Activated CD4-positive, CD25-positive, alpha-beta regulatory T cell (primary cell): ENCODE measurements around the gene CDH8.
"Not testable (repeated sequence)": the region's sequence is repeated elsewhere in the genome, so short reads cannot be mapped to it uniquely, and the experiment has no call there.

ENCODE experiments used
- DNase-seq, 4 experiments: peaks; one replicate each; lab custom pipeline; 2025; lab: John Stamatoyannopoulos, UW

The CDH8 gene

DNA sequence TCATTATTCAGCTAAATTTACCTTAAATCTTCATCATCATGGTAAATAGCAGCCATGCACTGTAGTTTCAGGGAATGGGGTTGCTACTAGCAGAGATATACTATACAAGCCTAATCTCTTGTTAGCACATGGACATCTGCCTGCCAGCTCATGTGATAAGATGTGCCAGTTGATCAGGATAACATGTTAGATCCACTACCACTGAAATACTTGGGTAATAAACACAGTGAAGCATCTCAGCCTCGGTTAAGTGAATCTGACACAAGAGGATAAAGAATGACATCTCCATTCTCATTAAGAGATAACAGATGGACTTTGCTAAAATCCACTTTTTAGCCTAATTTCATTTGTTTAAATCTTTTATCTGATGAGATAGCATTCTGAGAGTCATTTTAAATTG is 256.1 kb downstream of the CDH8 start:
- DNase-seq, result no peak

DNA sequence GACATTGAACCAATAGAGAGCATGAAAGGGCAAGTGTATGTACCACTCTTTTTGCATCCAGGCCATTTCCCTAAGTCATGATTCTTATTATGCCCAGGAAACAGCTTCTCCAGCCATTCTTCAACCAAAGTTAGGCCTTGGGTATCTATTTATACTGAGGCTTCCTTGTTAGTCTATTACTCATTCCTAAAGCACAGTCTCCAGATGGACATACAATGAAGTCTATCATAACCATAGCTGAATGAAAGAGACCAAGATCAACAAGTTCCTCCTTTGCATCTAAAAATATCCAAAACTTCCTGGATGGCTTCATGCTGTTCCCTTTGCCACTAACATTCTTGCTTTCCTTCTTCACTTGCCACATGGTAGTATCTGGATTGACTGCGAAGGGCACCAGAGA is 265.9 kb downstream of the CDH8 start:
- DNase-seq, result no peak

DNA sequence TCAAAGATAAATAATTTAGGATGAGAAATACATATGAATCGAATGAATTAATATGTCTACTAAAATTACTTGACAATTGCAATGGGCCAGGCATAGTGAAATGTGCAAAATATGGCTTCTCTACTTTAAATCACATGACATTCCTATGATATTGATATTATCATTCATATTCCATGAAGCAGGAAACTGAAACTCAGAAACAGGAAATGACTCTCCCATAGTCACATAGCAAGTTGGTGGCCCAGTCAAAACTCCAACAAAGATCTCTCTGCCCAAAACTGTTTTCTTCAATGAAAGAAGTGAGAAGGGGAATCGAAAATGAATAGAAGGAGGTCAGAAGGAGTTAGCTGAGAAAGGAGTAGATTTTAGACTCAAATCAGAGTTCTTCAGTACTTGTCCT is 272.2 kb downstream of the CDH8 start:
- DNase-seq, result no peak

DNA sequence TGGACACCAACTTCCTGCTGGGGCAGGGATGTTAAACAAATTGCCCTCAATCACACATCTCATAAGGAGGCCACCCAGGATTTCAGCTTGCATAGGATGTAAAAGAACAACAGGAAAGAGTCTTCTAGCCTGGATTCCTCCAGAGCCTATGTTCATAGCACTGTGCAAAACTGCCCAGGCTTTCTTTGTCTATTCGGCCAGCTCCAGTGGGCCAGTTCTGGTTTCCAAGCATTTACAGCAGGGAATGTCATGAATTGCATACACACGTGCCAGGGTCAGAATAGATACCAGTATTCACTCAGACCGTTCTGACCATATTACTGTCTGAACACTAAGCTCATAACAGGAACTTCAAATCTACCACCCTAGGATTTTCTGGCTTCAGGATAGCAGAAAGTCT is 273.2 kb downstream of the CDH8 start:
- no peak for DNase-seq

GRCh38 chr16:61730997-61731396 is 305.2 kb downstream of the CDH8 start:
- DNase-seq, result no peak

- DNase-seq, result no peak
These were observed 309.5 kb downstream of the CDH8 start for GRCh38 chr16:61726701-61727100.

DNA sequence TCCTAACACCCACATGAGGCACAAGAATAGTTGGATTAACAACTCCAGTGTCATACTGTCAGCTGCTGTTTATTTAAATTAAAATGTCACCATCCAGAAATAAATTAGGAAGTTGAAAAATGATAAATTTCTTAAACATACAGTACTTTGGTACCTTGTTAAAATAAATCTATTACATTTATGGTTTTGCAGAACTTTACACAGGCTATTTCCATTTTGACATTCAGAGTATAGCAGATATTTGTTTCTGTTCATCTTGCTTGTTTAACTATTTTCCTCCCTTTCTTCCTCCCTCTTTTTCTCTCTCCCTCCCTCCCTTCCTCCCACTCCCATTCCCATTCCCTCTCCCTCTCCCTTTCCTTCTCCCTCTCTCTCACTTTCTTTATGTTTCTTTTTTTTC is 310.1 kb downstream of the CDH8 start:
- DNase-seq, result no peak

DNA sequence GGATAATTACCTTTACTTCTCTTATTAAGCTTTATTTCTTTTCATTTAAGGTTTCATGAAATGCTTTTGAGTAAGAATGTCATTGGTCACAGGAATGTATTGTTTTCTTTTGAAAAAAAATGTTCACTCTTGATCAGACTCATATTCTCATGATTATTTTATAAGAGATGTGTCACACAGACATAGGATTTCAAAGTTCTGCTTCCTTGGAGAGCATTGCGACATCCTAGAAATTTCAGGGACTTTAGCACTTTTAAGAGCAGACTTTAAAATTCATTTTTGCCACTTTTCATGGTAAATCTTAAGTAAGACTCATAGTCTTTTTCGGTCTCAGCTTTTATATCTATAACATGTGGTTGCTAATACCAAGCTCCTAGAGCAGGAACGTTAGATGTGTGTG is 314.7 kb downstream of the CDH8 start:
- no peak for DNase-seq

GRCh38 chr16:61715393-61715792 is 320.8 kb downstream of the CDH8 start:
- DNase-seq, result no peak

DNA sequence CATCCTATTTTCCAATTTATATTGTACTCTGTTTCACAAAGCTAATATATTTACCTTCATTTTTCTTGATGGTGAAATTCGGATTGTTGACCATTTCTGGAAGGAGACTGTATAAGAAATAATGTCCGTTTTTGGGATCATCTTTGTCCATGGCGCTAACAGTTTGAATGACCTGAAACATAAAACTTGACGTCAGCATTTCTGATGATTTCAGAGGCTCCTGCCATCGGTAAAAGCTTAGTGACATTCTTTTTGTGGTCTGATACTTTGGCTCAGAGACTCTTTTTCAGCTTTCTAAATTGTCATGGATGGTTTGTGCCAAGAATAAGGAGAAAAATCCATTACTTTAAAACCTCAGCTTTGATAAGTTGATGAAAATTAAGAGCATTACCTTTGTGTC is 322.5 kb downstream of the CDH8 start:
- no peak for DNase-seq

- not testable (repeated sequence) for DNase-seq
These were observed 336.6 kb downstream of the CDH8 start for GRCh38 chr16:61699640-61700039.

GRCh38 chr16:61684541-61684940 is 351.7 kb downstream of the CDH8 start:
- no peak for DNase-seq

GRCh38 chr16:61681673-61682072 is 354.6 kb downstream of the CDH8 start:
- no peak for DNase-seq

DNA sequence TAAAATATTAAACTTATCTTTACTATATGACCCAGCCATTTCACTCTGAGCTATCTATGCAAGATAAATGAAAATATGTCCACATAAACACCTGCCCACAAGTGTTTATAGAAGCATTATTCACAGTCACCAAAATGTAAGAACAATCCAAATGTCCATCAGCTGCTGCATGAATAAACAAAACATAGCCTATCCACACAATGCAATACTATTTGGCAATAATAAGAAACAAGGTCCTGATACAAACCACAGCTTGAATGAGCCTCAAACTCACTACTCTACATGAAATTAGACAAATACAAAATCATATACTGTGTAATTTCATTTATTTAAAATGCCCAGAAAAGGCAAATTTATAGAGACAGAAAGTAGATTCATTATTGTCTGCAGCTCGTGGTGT is 355.1 kb downstream of the CDH8 start:
- DNase-seq, result no peak

DNA sequence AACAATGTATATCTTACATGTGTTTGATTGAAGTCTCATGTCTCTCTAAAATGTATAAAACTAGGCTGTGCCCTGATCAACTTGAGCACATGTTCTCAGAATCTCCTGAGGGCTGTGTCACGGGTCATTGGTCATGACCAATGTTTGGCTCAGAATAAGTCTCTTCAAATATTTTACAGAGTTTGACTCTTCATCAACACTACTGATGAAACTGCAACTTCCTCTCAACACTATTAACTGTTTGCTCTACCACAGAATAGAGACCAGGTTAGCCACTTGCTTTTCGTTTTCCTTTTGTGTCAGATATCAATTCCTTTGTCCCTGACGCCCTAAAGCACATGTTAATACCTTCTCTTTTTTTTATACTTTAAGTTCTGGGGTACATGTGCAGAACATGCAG is 358.1 kb downstream of the CDH8 start:
- no peak for DNase-seq

GRCh38 chr16:61677776-61678175 is 358.5 kb downstream of the CDH8 start:
- no peak for DNase-seq

DNA sequence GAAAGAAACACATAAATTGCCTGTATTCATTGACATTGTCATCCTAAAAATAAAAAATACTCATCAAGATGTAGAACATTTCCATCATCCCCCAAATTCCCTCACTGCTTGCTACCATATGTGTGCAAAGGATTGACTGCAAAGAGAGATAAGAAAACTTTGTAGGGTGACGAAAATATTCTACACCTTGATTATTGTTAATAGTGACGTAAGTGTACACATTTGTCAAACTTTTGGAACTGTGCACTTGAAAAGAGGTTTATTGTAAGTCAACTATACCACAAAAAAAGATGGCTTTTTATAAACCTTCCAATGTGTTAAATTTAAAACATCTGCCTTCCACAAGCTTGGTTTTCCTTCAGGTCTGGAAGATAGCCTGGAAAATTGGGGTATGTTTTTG is 359.5 kb downstream of the CDH8 start:
- DNase-seq, result no peak

GRCh38 chr16:61671161-61671560 is 365.1 kb downstream of the CDH8 start:
- no peak for DNase-seq

- no peak for DNase-seq
These were observed 370.7 kb downstream of the CDH8 start for GRCh38 chr16:61665512-61665911.

- DNase-seq, result no peak
These were observed 376.3 kb downstream of the CDH8 start for GRCh38 chr16:61659936-61660335.

DNA sequence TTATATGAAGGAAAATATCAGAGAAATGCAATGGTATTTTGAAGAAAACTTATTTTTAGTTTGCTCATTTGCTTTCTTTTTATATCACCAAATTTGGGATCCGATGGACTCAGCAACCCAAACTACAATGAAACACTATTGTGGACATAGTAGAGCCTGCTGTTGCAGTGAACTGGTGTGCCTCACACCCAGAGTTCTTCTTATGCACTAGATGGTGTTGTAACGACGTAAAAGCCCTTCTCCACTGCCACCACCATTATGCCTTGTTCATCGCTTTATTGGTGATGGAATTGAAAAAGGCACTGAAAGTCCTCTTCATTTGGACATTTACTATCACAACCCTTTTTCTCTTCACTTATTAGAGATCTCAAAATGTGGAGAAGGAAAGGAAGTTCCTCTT is 381.3 kb downstream of the CDH8 start:
- no peak for DNase-seq

DNA sequence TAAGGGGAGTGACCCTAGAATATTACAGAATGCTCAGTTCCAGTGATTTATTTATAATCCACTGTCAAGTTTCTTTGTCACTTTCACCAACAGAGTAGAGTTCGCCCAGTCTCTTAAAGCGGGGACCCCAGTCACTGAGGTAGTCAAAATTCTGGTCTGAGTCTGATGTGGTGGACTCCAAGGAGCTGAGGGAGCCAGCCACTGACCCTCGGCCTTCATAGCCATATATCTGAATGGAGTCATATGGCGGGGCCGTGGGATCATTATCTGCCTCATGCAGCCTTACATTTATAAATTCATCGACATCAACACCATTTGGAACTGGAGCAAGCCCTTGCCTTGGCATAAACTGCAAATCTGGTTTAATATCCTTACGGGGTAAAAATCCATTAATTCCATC is 382.7 kb downstream of the CDH8 start:
- DNase-seq, result no peak

DNA sequence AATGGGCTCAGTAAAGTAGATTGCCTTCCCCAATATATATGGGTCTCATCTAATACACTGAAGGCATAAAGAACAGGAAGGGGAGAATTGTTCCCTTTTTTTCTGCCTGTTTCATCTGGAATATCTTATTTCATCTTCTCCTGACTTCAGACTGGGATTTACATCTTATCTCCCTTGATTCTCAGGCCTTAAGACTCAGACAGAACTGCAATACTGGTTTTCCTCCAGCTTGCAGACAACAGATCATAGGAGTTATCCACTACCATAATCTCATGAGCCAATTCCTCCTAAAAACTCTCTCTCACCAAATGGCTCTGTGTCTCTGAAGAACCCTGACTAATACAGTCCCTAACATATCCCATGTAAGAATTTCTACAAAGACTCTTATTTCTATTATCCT is 390.7 kb downstream of the CDH8 start:
- no peak for DNase-seq

DNA sequence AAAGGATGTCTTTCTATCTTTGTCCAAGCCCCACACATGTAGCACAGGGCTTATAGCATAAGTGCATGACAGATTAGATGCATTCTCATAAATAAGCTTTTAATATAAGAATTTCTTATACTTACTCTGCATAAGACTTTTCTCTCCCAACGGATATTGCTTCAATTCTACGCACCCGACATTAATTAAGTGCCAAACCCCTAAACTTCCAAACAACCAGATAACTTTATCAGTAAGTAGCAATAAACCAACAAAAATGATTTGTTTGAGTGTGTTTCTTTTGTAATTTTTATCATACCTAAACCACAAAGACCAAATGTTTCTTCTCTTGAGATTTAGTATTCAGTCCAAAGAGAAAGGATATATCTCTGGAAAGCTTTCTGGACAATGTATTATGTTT is 391.5 kb downstream of the CDH8 start:
- no peak for DNase-seq

- DNase-seq, result no peak
These were observed 418.9 kb downstream of the CDH8 start for GRCh38 chr16:61617219-61617783.
